AG10803 (cell line): ENCODE measurements around the gene SHOC2.

Experiments used
- DNase-seq: peaks from one replicate; pipeline ENCODE4 v3.0.0; 2010; ENCODE audit warnings: low read depth
- H3K4me3 ChIP-seq: 2 replicates; pipeline ENCODE4 v1.5.1; 2011; ENCODE audit warnings: mild to moderate bottlenecking, low read length, control low read depth
- CTCF ChIP-seq: conservative IDR thresholded peaks from 2 replicates; pipeline ENCODE4 v1.5.1; 2011; ENCODE audit warnings: mild to moderate bottlenecking, low read length, control low read depth, inconsistent platforms

The SHOC2 gene

GRCh38 chr10:110996256-110996655, 76.9 kb downstream of the SHOC2 start:
- no peak for TF ChIP-seq CTCF
- no peak overlapping the region for H3K4me3 ChIP-seq
- no peak for DNase-seq

DNA sequence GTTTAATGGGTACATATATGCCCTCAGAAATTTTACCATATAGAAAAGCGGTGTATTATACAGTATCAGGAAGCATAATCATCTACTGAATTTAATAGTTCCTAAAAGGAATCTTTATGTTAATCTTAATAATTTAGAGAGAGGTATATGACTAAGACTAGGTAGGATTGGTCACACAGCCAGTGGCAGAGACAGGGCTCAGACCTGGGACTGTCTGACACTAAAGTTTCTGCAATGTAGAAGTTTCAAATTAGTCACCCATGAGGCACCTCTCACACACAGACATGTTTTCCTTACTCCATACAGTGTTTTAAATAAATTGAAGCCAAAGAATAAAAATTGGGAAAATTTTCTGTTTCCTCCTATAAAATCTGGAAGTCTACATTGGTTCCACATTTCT, 84.6 kb downstream of the SHOC2 start:
- DNase-seq: no peak
- TF ChIP-seq CTCF: no peak
- no peak overlapping the region for H3K4me3 ChIP-seq

- no peak for DNase-seq
- no peak overlapping the region for H3K4me3 ChIP-seq
Observed at GRCh38 chr10:111007486-111007885, 88.1 kb downstream of the SHOC2 start.

GRCh38 chr10:111015181-111015580, 95.8 kb downstream of the SHOC2 start:
- no peak for TF ChIP-seq CTCF

More at GRCh38 chr10:111007486-111007885, 88.1 kb downstream of the SHOC2 start:
- no peak for TF ChIP-seq CTCF

GRCh38 chr10:111017098-111017497, 97.7 kb downstream of the SHOC2 start:
- no peak for TF ChIP-seq CTCF
- no peak for DNase-seq
- H3K4me3 ChIP-seq: no peak overlapping the region

More at GRCh38 chr10:111015181-111015580, 95.8 kb downstream of the SHOC2 start:
- H3K4me3 ChIP-seq: no peak overlapping the region
- no peak for DNase-seq

DNA sequence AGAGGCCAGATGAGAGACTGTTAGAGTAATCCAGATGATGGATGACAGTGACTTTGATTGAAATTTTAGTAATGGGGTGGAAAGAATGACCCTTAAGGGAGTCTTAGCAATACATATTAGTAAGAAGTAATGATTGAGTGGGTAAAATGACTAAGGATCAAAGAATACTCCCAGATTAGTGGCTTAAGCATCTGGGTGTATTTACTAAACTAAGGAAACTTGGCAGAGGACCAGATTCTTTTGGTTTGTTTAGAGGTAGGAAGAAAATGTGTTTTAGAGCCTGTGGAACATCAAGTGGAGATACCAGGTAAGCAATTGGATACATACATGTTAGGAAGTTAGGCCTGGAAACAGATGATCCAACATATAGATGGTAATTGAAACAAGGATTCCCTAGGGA, 98.6 kb downstream of the SHOC2 start:
- DNase-seq: peak; percentile 20
- no peak overlapping the region for H3K4me3 ChIP-seq
- no peak for TF ChIP-seq CTCF

GRCh38 chr10:111023060-111023459, 103.7 kb downstream of the SHOC2 start:
- TF ChIP-seq CTCF: no peak
- no peak for DNase-seq
- H3K4me3 ChIP-seq: no peak overlapping the region
